ENCODE results near the gene ZNF423.

Gene ZNF423

DNA sequence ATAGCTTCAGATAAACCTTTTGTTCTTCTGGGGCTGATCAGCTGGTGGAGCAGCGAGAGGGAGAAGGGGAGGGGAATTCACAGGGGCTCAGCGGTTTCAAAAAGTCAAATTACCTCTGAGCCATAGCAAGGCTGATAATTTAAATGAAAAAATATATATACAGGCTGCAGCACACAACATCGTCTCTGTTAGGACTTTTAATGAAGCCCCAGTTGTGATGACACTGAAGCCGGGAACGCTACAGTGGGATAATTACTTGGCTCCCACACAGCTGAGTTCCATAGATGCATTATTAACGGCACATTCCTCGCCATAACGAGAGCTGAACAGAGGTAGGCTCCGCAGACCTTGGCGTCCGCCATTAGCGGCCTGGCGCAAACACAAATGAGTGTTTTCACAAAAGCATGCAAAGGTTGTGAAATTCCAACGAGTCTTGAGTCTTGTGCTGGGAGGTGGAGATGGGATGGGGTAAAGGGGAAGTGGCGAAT is 266.3 kb downstream of the ZNF423 start:
- Histone ChIP-seq H3K27ac (ENCODE audit: low read depth, low read length) (no peak overlapping the region), H3K4me3 (ENCODE audit: low read length) (no peak overlapping the region), H3K27me3 (ENCODE audit: control insufficient read depth, low read length) (peaks cover under 1% of the 10 kb centered on the region), H3K9me2 (replicated peaks; ENCODE audit: control insufficient read depth, low read length) (no peaks in the 10 kb centered on the region), H3F3A (ENCODE audit: control insufficient read depth, insufficient read depth) (no peaks in the 10 kb centered on the region), H4K20me1 (ENCODE audit: control insufficient read depth, insufficient read depth, low read depth, low read length) (no peaks in the 10 kb centered on the region), H3K4me2 (ENCODE audit: low read length) (no peak overlapping the region), H3K4me1 (ENCODE audit: control insufficient read depth, low read length) (no peaks in the 10 kb centered on the region), H3K9me3 (ENCODE audit: control insufficient read depth, insufficient read depth, low read length) (no peaks in the 10 kb centered on the region), H3K79me2 (ENCODE audit: control insufficient read depth, low read length) (no peaks in the 10 kb centered on the region), H3K36me3 (ENCODE audit: control insufficient read depth, low read length) (no peaks in the 10 kb centered on the region)
- TF ChIP-seq, protein P1, sequence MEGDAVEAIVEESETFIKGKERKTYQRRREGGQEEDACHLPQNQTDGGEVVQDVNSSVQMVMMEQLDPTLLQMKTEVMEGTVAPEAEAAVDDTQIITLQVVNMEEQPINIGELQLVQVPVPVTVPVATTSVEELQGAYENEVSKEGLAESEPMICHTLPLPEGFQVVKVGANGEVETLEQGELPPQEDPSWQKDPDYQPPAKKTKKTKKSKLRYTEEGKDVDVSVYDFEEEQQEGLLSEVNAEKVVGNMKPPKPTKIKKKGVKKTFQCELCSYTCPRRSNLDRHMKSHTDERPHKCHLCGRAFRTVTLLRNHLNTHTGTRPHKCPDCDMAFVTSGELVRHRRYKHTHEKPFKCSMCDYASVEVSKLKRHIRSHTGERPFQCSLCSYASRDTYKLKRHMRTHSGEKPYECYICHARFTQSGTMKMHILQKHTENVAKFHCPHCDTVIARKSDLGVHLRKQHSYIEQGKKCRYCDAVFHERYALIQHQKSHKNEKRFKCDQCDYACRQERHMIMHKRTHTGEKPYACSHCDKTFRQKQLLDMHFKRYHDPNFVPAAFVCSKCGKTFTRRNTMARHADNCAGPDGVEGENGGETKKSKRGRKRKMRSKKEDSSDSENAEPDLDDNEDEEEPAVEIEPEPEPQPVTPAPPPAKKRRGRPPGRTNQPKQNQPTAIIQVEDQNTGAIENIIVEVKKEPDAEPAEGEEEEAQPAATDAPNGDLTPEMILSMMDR (IDR thresholded peaks at IDR 0.05; ENCODE audit: low read depth, low read length, poor library complexity, severe bottlenecking) = no peak
- no peak for TF ChIP-seq EZH2phosphoT487 (IDR thresholded peaks at IDR 0.05; ENCODE audit: borderline replicate concordance, low read length)

DNA sequence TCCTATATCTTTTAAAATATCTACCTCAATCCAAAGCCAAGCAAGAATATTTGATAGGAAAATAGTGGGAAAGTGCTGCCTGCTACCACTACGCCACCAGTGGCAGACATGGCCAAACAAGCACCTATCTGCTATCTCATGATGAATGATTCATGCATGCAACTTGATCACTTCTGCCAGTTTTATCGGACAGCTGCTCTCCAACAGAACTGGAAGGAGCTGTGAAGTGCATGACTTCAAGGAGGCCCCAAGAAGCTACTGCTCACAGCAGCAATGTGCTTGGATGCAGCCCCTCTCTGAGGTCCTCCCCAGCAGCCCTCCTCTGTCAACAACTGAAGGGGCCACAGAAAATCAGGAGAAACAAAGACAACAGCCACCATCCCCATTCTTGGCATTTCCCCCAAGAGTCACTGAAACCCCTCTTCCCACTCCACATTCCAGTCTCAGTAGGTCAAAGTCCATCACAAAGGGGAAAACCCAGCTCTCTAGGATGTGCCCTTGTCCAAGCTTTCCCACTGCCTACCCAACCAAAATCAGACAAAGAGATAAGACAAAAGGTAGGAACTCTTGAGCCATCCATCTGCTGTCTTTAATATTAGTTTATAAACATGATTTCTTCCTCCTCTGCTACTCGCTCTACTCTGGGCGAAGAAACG is 267.1 kb downstream of the ZNF423 start:
- Histone ChIP-seq H3F3A (ENCODE audit: control insufficient read depth, insufficient read depth) (no peaks in the 10 kb centered on the region), H3K9me2 (replicated peaks; ENCODE audit: control insufficient read depth, low read length) (no peaks in the 10 kb centered on the region), H4K20me1 (ENCODE audit: control insufficient read depth, insufficient read depth, low read depth, low read length) (no peaks in the 10 kb centered on the region), H3K4me3 (ENCODE audit: low read length) (no peak overlapping the region), H3K27me3 (ENCODE audit: control insufficient read depth, low read length) (no peaks in the 10 kb centered on the region; the same call in none of the 2 replicates), H3K9me3 (ENCODE audit: control insufficient read depth, insufficient read depth, low read length) (no peaks in the 10 kb centered on the region), H3K4me1 (ENCODE audit: control insufficient read depth, low read length) (no peaks in the 10 kb centered on the region), H3K36me3 (ENCODE audit: control insufficient read depth, low read length) (no peaks in the 10 kb centered on the region), H3K27ac (ENCODE audit: low read depth, low read length) (no peak overlapping the region), H3K79me2 (ENCODE audit: control insufficient read depth, low read length) (no peaks in the 10 kb centered on the region), H3K4me2 (ENCODE audit: low read length) (no peak overlapping the region)
- TF ChIP-seq, protein P1 (IDR thresholded peaks at IDR 0.05; ENCODE audit: low read depth, low read length, poor library complexity, severe bottlenecking) = no peak
- TF ChIP-seq EZH2phosphoT487 (IDR thresholded peaks at IDR 0.05; ENCODE audit: borderline replicate concordance, low read length) = no peak

GRCh38 chr16:49588026-49588425 is 267.9 kb downstream of the ZNF423 start:
- Histone ChIP-seq H3K27me3 (ENCODE audit: control insufficient read depth, low read length) (no peaks in the 10 kb centered on the region; the same call in none of the 2 replicates), H3K36me3 (ENCODE audit: control insufficient read depth, low read length) (no peaks in the 10 kb centered on the region), H3K9me3 (ENCODE audit: control insufficient read depth, insufficient read depth, low read length) (no peaks in the 10 kb centered on the region), H3K9me2 (replicated peaks; ENCODE audit: control insufficient read depth, low read length) (no peaks in the 10 kb centered on the region), H3F3A (ENCODE audit: control insufficient read depth, insufficient read depth) (no peaks in the 10 kb centered on the region), H4K20me1 (ENCODE audit: control insufficient read depth, insufficient read depth, low read depth, low read length) (no peaks in the 10 kb centered on the region), H3K4me2 (ENCODE audit: low read length) (no peak overlapping the region), H3K4me3 (ENCODE audit: low read length) (no peak overlapping the region), H3K4me1 (ENCODE audit: control insufficient read depth, low read length) (no peaks in the 10 kb centered on the region), H3K79me2 (ENCODE audit: control insufficient read depth, low read length) (no peaks in the 10 kb centered on the region), H3K27ac (ENCODE audit: low read depth, low read length) (no peak overlapping the region)
- TF ChIP-seq EZH2phosphoT487 (IDR thresholded peaks at IDR 0.05; ENCODE audit: borderline replicate concordance, low read length) = no peak
- TF ChIP-seq, protein P1 (IDR thresholded peaks at IDR 0.05; ENCODE audit: low read depth, low read length, poor library complexity, severe bottlenecking) = no peak

Measured in DOHH2 (cell line).